ENCODE measurements around the gene C2orf81.

The C2orf81 gene

GRCh38 chr2:74423231-74424095 is 2.0 kb upstream of the C2orf81 start:
- no peak for DNase-seq

- peak in 1 of 2 experiments; percentile 10 for DNase-seq
Measured at GRCh38 chr2:74420443-74421103, 846 bp downstream of the C2orf81 start.

- DNase-seq = no peak
Measured at GRCh38 chr2:74420006-74420405, 1.4 kb downstream of the C2orf81 start.

- DNase-seq = no peak
Measured at GRCh38 chr2:74419345-74419744, 2.1 kb downstream of the C2orf81 start.

GRCh38 chr2:74418312-74418711 is 3.1 kb downstream of the C2orf81 start:
- peak in 1 of 2 experiments; percentile 20 for DNase-seq

- DNase-seq = no peak
Measured at GRCh38 chr2:74417763-74418162, 3.7 kb downstream of the C2orf81 start.

GRCh38 chr2:74417197-74417596 is 4.2 kb downstream of the C2orf81 start:
- no peak for DNase-seq

GRCh38 chr2:74416778-74417177 is 4.6 kb downstream of the C2orf81 start:
- DNase-seq = no peak

- DNase-seq = no peak
Measured at GRCh38 chr2:74415762-74416395, 5.5 kb downstream of the C2orf81 start.

GRCh38 chr2:74414881-74415761 is 6.3 kb downstream of the C2orf81 start:
- no peak for DNase-seq

GRCh38 chr2:74414441-74414840 is 7.0 kb downstream of the C2orf81 start:
- no peak for DNase-seq

GRCh38 chr2:74413001-74413698 is 8.3 kb downstream of the C2orf81 start:
- DNase-seq = no peak

- DNase-seq = no peak
Measured at GRCh38 chr2:74407682-74408081, 13.7 kb downstream of the C2orf81 start.

GRCh38 chr2:74406035-74406434 is 15.4 kb downstream of the C2orf81 start:
- no peak for DNase-seq

- DNase-seq = no peak
Measured at GRCh38 chr2:74401891-74402290, 19.5 kb downstream of the C2orf81 start.

- DNase-seq = peak in 1 of 2 experiments; percentile 16
Measured at GRCh38 chr2:74399785-74400184, 21.6 kb downstream of the C2orf81 start.

- no peak for DNase-seq
Measured at GRCh38 chr2:74396149-74396548, 25.3 kb downstream of the C2orf81 start.

- no peak for DNase-seq
Measured at GRCh38 chr2:74393525-74393924, 27.9 kb downstream of the C2orf81 start.

GRCh38 chr2:74392449-74392743 is 29.0 kb downstream of the C2orf81 start:
- no peak for DNase-seq

- DNase-seq = peak; percentile 76 to 81
Measured at GRCh38 chr2:74391580-74392448, 29.6 kb downstream of the C2orf81 start.

- no peak for DNase-seq
Measured at GRCh38 chr2:74391209-74391579, 30.2 kb downstream of the C2orf81 start.

Data from SHP77 (cell line).